ENCODE measurements around the gene SPTBN1.

- TF ChIP-seq, protein P1, sequence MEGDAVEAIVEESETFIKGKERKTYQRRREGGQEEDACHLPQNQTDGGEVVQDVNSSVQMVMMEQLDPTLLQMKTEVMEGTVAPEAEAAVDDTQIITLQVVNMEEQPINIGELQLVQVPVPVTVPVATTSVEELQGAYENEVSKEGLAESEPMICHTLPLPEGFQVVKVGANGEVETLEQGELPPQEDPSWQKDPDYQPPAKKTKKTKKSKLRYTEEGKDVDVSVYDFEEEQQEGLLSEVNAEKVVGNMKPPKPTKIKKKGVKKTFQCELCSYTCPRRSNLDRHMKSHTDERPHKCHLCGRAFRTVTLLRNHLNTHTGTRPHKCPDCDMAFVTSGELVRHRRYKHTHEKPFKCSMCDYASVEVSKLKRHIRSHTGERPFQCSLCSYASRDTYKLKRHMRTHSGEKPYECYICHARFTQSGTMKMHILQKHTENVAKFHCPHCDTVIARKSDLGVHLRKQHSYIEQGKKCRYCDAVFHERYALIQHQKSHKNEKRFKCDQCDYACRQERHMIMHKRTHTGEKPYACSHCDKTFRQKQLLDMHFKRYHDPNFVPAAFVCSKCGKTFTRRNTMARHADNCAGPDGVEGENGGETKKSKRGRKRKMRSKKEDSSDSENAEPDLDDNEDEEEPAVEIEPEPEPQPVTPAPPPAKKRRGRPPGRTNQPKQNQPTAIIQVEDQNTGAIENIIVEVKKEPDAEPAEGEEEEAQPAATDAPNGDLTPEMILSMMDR (IDR thresholded peaks at IDR 0.05; ENCODE audit: borderline replicate concordance, extremely low read depth, low read length, poor library complexity, severe bottlenecking) = no peak
- no peak for TF ChIP-seq EZH2 (IDR thresholded peaks at IDR 0.05; ENCODE audit: borderline replicate concordance, low read depth, low read length, severe bottlenecking)
These were observed 193.5 kb downstream of the SPTBN1 start for GRCh38 chr2:54649633-54650032.

Data from DND-41 (cell line).